Aorta (tissue), 5 donors: Measurements from ENCODE around the gene SLC30A9. TPM values are rescaled to one million over a fixed set of nuclear protein-coding genes. Genes with fewer than 3 reads are reported as not detected.

ENCODE experiments used
- ATAC-seq: fragments of 200-7000 bp; cut with Tn5 transposase; one replicate; pipeline ENCODE4 v1.9.1; 2022; ENCODE audit warnings: moderate library complexity; ENCODE audit not compliant: low FRiP score
- DNase-seq, 2 donors: peaks; one replicate each; pipeline ENCODE4 v3.0.0-alpha.2; 2020
- H3K27ac ChIP-seq, 2 donors: one replicate each; pipeline ENCODE4 v1.5.1; 2013; ENCODE audit warnings: low read length in 2 of 2, mild to moderate bottlenecking in 2 of 2, moderate library complexity in 2 of 2, control low read depth in 1 of 2, inconsistent platforms in 1 of 2, low read depth in 1 of 2
- H3K27me3 ChIP-seq, 2 donors: one replicate each; pipeline ENCODE4 v1.6.1; 2013; ENCODE audit warnings: control low read depth in 1 of 2, low read length in 1 of 2, mild to moderate bottlenecking in 1 of 2, moderate library complexity in 1 of 2; ENCODE audit not compliant: insufficient read depth in 2 of 2, control insufficient read depth in 1 of 2
- H3K36me3 ChIP-seq, 2 donors: one replicate each; pipeline ENCODE4 v1.6.1; 2013; ENCODE audit warnings: control low read depth in 1 of 2, low read length in 1 of 2, mild to moderate bottlenecking in 1 of 2; ENCODE audit not compliant: insufficient read depth in 2 of 2, control insufficient read depth in 1 of 2
- H3K4me1 ChIP-seq, 2 donors: one replicate each; pipeline ENCODE4 v1.6.1; 2013; ENCODE audit warnings: low read length in 2 of 2, control low read depth in 1 of 2, mild to moderate bottlenecking in 1 of 2, moderate library complexity in 1 of 2; ENCODE audit not compliant: insufficient read depth in 2 of 2, control insufficient read depth in 1 of 2
- H3K4me3 ChIP-seq, 2 donors: one replicate each; pipeline ENCODE4 v1.5.1; 2013; ENCODE audit warnings: low read length in 2 of 2, control low read depth in 1 of 2, mild to moderate bottlenecking in 1 of 2
- H3K9me3 ChIP-seq: one replicate; pipeline ENCODE4 v1.6.1; 2013; ENCODE audit warnings: mild to moderate bottlenecking, low read length; ENCODE audit not compliant: control insufficient read depth
- WGBS, 2 donors: extraction: QIAGEN DNeasy Blood & Tissue Kit; methylation state at CpG; one replicate each; pipeline ENCODE4 v1.1.7; 2013; 5-methylcytosine and 5-hydroxymethylcytosine counted together
- intact Hi-C, 2 donors: fragments of 100-400 bp; cut with DNase I; formaldehyde crosslinking; loops; one replicate each; pipeline versions ENCODE4 v1.14.2 to v1.15.0; 2022
- polyA plus RNA-seq, 2 donors: library from polyadenylated mRNA; stranded (reverse); fragments of 200-250 nt; gene quantifications; one replicate each; pipeline ENCODE4 v1.2.3, GENCODE V29; 2013
- total RNA-seq, 2 donors: library from RNA; stranded (reverse); fragmentation: NEBNext Ultra II Directional; extraction: Animal tissue kit (Norgen Biotek cat#: 25700); gene quantifications; one replicate each; pipeline ENCODE4 v1.2.1, GENCODE V29; 2021
- donor health status: healthy with polysubstance abuse.
- donor health status: Bipolar disorder and iron deficiency.
- donor health status: DM: no; HTN: no; CAD: no.
- donor health status: DM: no; HTN: no; CAD: no.
- donor health status: DM: yes; HTN: yes; CAD: no.

The SLC30A9 gene
- total and polyA plus RNA-seq, 4 donors: 17.0 to 40.0 (median 27.7) TPM

GRCh38 chr4:42088386-42088785 is 98.1 kb downstream of the SLC30A9 start:
- Histone ChIP-seq H3K27ac (no peak overlapping the region), H3K27me3 (no peaks in the 10 kb centered on the region), H3K9me3 (no peaks in the 10 kb centered on the region), H3K36me3 (peaks cover 0 to 2% of the 10 kb centered on the region in 2 donors), H3K4me1 (peaks cover 0 to 3% of the 10 kb centered on the region in 2 donors), H3K4me3 (no peak overlapping the region)
- no peak for ATAC-seq
- WGBS, 2 donors: 95% methylated on average over 6 of the region's 6 CpGs
- intact Hi-C loops: no loop called here
- no peak for DNase-seq

- no peak for DNase-seq
- H3K36me3 ChIP-seq: no peaks in the 10 kb centered on the region
- no peaks in the 10 kb centered on the region for H3K4me1 ChIP-seq
- ATAC-seq: no peak
- H3K27ac ChIP-seq: no peak overlapping the region
- intact Hi-C loops: no loop called here
- H3K4me3 ChIP-seq: no peak overlapping the region
- no peaks in the 10 kb centered on the region for H3K9me3 ChIP-seq
- WGBS, 2 donors: 92 to 94% methylated on average over 8 of the region's 8 CpGs
- no peaks in the 10 kb centered on the region for H3K27me3 ChIP-seq
Observed at GRCh38 chr4:42101446-42101975, 111.2 kb downstream of the SLC30A9 start.

- H3K36me3 ChIP-seq: no peaks in the 10 kb centered on the region
- ATAC-seq (no peak), DNase-seq (no peak)
- H3K27ac ChIP-seq: no peak overlapping the region
- H3K4me1 ChIP-seq: no peaks in the 10 kb centered on the region
- H3K9me3 ChIP-seq: no peaks in the 10 kb centered on the region
- H3K4me3 ChIP-seq: no peak overlapping the region
- intact Hi-C loops: no loop called here
- no peaks in the 10 kb centered on the region for H3K27me3 ChIP-seq
- WGBS, 2 donors: 53 to 60% methylated on average over 2 of the region's 2 CpGs
Observed at GRCh38 chr4:42104521-42104920, 114.2 kb downstream of the SLC30A9 start.

GRCh38 chr4:42112846-42113245 is 122.5 kb downstream of the SLC30A9 start:
- WGBS, 2 donors: 27 to 39% methylated on average over 3 of the region's 3 CpGs
- Histone ChIP-seq H3K27me3 (no peaks in the 10 kb centered on the region), H3K27ac (no peak overlapping the region), H3K36me3 (no peaks in the 10 kb centered on the region), H3K9me3 (no peaks in the 10 kb centered on the region), H3K4me1 (no peaks in the 10 kb centered on the region), H3K4me3 (no peak overlapping the region)
- DNase-seq: no peak
- ATAC-seq: no peak
- intact Hi-C loops: no loop called here

DNA sequence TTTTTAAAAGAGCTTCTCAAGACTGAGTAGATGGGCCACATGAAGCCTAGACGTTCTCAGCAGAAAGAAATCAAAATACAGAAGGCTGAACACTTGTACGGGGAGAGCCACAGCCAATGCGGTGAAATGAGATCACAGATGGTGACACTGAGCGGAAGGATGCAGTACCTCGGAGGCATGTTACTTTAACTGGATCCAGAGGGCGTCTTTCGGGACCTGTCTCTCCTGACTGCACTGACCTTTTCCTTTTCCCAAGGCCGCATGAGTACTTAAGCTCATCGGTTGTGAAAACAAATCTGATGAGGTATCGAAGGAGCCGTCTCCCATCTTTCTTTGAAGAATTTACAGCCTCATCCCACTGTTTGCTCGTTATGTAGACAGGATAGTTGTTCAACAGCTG is 129.6 kb downstream of the SLC30A9 start:
- H3K27ac ChIP-seq: no peak overlapping the region
- no peaks in the 10 kb centered on the region for H3K36me3 ChIP-seq
- DNase-seq: no peak
- no peaks in the 10 kb centered on the region for H3K4me1 ChIP-seq
- WGBS, 2 donors: 26 to 37% methylated on average over 12 of the region's 12 CpGs
- intact Hi-C loops: no loop called here
- no peaks in the 10 kb centered on the region for H3K27me3 ChIP-seq
- no peak overlapping the region for H3K4me3 ChIP-seq
- no peaks in the 10 kb centered on the region for H3K9me3 ChIP-seq
- no peak for ATAC-seq

- Histone ChIP-seq H3K9me3 (no peaks in the 10 kb centered on the region), H3K4me3 (no peak overlapping the region), H3K4me1 (no peaks in the 10 kb centered on the region), H3K27ac (no peak overlapping the region), H3K36me3 (no peaks in the 10 kb centered on the region), H3K27me3 (no peaks in the 10 kb centered on the region)
- intact Hi-C loops: no loop called here
- no peak for DNase-seq
- ATAC-seq: no peak
- 79 to 83% methylated on average over 4 of the region's 4 CpGs for WGBS, 2 donors
Observed at GRCh38 chr4:42122237-42122636, 131.9 kb downstream of the SLC30A9 start.

- H3K27me3 ChIP-seq: no peaks in the 10 kb centered on the region
- H3K9me3 ChIP-seq: no peaks in the 10 kb centered on the region
- intact Hi-C loops: no loop called here
- 88 to 89% methylated on average over 2 of the region's 2 CpGs for WGBS, 2 donors
- no peak overlapping the region for H3K27ac ChIP-seq
- ATAC-seq: no peak
- H3K4me1 ChIP-seq: no peaks in the 10 kb centered on the region
- DNase-seq: no peak
- H3K36me3 ChIP-seq: no peaks in the 10 kb centered on the region
- H3K4me3 ChIP-seq: no peak overlapping the region
Observed at GRCh38 chr4:42123071-42123644, 132.8 kb downstream of the SLC30A9 start.

GRCh38 chr4:42132099-42132498 is 141.8 kb downstream of the SLC30A9 start:
- Histone ChIP-seq H3K4me1 (no peaks in the 10 kb centered on the region), H3K9me3 (no peaks in the 10 kb centered on the region), H3K36me3 (no peaks in the 10 kb centered on the region), H3K27me3 (no peaks in the 10 kb centered on the region), H3K27ac (no peak overlapping the region), H3K4me3 (no peak overlapping the region)
- ATAC-seq (no peak), DNase-seq (no peak)
- WGBS, 2 donors: 87 to 88% methylated on average over 7 of the region's 7 CpGs
- intact Hi-C loops: no loop called here

- intact Hi-C loops: no loop called here
- Histone ChIP-seq H3K9me3 (no peaks in the 10 kb centered on the region), H3K27me3 (no peaks in the 10 kb centered on the region), H3K4me1 (no peaks in the 10 kb centered on the region), H3K4me3 (no peak overlapping the region), H3K27ac (no peak overlapping the region), H3K36me3 (no peaks in the 10 kb centered on the region)
- ATAC-seq: no peak
- DNase-seq: no peak
- WGBS, 2 donors: 57 to 74% methylated on average over 1 of the region's 1 CpG
Observed at GRCh38 chr4:42133006-42133405, 142.7 kb downstream of the SLC30A9 start.
